ENCODE results near the gene NWD2.

- TF ChIP-seq CTCF (conservative IDR thresholded peaks at IDR 0.05; ENCODE audit: low read depth, low read length) (no peak), EZH2 (IDR thresholded peaks at IDR 0.05; ENCODE audit: borderline replicate concordance, low read depth, low read length, poor library complexity, severe bottlenecking) (no peak)
Observed at GRCh38 chr4:37450911-37451310, 206.4 kb downstream of the NWD2 start.
